GM15510 (cell line): ENCODE measurements around the gene CCDC9B.

ENCODE experiments used
- POLR2A ChIP-seq: IDR thresholded peaks from 3 replicates; pipeline ENCODE4 v1.6.1; 2011; ENCODE audit warnings: borderline replicate concordance; ENCODE audit not compliant: insufficient read length; ENCODE audit errors: extremely low read depth

CCDC9B gene

DNA sequence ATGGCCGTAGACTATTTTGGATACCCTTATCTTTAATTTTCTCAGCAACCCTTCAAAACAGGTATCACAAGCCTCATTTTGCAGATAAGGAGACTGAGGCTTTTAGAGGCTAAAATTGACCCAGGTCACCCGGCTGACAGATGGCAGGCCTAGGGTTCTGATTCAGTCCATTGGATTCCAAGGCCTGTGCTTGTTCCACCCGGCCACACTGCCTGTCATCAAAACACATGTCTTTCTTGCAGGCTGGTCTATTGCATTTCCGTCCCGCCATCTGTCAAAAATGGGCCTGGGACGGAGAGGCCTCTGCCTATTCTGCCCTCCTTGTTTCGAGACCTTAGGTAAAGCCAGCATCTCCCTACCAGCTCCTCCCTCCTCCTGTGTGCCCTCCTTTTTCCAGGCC, 9.1 kb downstream of the CCDC9B start:
- TF ChIP-seq POLR2A = no peak

DNA sequence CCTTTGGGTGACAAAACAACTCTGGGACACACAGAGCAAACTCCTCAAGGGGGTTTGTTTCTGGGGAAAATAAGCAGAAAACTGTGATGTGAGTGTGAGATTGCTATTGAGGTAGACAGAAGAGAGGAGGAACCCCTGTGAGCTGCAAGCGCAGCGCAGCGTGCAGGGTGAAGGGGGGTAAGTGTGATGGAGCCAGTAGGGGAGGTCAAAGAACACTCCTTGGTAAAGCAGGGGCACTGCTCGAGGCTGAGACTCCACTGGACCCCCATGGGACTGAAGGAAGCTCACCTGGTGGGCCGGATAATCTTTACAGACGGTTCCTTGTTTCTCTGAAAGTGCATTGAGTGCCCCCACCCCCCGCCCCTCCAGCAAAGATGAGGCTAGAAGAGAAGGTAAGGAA, 9.7 kb downstream of the CCDC9B start:
- no peak for TF ChIP-seq POLR2A

GRCh38 chr15:40330368-40330836, 10.3 kb downstream of the CCDC9B start:
- TF ChIP-seq POLR2A = no peak

DNA sequence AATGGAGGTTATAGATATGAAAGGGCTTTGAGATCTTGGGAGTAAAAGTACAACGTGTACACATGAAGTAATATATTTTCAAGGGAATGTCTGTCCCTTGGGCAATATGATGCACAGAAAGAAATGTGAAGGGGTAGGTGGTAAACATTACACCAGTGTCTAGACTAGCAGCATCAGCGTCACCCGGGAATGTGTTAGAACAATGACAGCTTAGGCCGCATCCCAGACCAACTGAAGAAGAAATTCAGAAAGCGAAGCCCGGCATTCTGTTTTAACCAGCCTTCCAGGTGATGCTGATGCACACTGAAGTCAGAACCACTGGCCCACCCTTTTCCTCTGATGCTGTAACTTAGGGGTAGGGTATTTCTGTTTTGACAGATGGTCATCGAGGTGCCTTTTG, 10.9 kb downstream of the CCDC9B start:
- no peak for TF ChIP-seq POLR2A

GRCh38 chr15:40328751-40329150, 12.0 kb downstream of the CCDC9B start:
- TF ChIP-seq POLR2A = no peak

DNA sequence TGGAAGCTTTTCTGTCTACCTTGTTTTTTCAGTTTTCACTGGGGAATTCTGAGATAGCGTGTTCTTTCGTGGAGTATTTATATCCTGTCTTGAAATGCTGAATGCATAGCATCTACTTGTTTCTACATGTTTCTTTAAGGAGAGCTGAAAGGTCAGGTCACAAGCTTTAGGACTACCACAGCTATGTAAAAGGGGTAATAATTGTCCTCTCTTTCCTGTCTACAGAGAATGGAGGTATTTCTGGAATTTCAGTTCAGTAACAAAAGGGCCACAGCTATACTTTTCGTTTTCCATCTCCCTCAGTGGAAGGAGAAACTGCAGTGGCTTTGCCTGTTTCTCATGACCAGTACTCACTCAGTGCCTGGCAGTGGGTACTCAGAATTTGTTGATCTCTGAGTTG, 12.6 kb downstream of the CCDC9B start:
- no peak for TF ChIP-seq POLR2A

DNA sequence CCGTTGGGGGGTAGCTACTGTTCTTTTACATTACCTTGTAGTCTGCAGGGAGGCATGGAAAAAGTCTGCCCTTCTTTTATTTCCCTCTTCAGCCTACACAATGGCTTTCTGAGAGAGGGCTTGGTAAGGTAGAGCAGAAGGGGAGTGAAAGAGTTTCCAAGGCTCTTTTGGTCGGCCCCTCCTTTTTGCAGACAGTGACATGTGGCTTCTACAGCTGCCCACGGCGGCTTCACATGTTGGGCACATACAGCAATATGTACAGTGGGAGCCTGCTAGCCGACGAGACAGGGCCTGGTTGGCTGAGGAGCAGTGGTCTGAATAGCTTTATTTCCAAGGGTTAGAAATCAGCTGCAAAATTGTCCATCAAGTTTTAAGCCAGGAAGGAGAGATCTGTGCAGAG, 13.3 kb downstream of the CCDC9B start:
- no peak for TF ChIP-seq POLR2A

DNA sequence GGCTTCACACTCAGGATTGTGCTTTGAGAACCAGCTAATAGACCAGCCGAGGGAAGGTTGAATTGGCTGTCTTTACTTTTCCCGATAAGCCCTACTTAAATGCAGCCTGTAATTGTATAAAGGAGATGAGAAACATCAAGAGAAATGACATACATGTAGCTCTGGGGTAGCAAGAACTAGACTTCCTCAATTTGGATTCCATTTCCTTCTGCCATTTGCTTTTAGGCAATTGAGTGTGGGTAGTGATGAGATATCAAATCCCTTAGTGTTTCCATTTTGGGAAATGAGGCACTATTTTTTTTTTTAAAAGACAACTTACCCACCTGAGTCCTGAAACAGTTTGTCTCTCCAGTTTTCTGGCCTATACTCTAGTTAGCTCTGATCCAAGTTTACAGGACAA, 15.0 kb downstream of the CCDC9B start:
- TF ChIP-seq POLR2A = no peak

GRCh38 chr15:40325188-40325587, 15.6 kb downstream of the CCDC9B start:
- TF ChIP-seq POLR2A = no peak

DNA sequence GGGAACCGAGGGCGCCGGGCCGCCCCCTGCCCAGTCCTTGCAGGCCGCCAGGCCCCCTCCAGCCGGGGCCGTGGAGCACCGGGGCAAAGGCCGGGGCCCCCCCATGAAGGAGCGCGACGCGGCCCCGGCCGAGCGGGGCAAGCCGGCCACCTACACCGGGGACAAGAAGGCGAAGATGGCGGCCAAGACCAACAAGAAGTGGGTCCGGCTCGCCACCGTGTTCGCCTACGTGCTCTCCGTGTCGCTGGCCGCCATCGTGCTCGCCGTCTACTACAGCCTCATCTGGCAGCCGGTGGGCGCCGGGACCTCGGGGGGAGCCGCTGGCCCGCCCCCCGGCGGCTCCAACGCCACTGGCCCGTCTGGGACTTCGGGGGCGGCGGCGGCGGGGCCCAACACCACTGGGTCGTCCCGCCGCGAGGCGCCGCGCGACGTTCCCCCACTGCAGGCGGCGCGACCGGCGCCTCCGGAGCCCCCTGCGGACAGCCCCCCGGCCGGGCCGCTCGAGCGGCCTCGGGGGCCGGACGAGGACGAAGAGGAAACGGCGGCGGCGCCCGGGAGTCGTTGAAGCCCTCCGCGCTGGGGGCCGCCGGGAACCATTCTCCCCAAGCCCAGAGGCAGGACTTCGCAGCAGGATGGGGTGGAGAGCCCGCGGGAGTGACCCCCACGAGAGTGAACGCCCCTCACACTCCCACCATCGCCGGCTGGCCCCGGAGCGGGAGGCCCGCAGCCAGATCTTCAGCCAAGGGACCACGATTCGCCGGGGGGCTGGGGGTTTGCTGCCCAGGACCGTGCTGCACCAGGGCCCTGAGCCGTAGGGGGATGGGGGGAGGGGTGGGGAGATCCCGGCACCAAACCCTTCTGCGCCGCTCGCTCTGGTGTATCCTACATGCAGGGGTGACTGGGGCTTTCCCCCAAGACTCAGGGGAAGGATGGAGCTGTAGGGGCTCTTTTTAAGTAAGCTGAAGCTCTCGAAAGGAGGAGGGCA, 16.5 kb downstream of the CCDC9B start:
- no peak for TF ChIP-seq POLR2A

DNA sequence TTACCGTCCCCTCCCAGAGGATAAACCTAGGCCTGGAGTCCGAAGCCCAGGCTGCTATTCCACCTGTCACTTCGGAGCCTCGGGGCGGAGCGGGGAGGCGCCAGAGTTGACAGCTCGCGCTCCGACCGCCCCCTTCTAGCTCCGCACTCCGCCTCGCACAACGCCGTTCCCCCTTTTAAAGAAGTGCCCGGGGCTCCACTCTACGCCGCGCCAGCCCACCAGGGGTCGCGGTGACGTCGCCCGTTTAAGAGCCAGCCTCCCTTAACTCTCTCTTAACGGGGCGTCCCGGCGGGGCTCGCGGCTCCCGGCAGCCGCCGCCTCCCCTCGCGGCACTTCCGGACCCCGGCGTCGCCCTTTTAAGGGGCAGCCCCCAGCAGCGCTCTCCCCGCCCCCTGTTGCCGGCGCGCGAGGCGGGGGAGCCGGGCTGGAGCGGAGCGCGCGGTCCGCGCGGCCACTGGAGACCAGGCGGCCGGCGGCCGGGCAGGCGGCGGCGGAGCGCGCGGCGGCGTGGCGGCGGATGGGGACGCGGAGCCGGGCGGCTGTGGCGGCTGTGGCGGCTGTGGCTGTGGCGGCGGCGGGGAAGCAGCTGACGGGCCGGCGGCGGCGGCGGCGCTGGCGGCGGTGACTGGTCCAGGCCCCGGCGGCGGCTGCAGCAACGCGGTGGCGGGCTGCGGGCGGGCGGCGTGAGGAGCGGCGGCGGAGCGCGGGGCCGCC, 17.3 kb downstream of the CCDC9B start, which contains the start of gene INAFM2:
Gene INAFM2, plus strand, starts transcription at position 454 of the 714 bp plus-strand sequence. CDS start 364 bp downstream, outside the sequence.
- TF ChIP-seq POLR2A = peak; percentile 42

- TF ChIP-seq POLR2A = no peak
Observed at GRCh38 chr15:40322531-40323238, 18.1 kb downstream of the CCDC9B start.

DNA sequence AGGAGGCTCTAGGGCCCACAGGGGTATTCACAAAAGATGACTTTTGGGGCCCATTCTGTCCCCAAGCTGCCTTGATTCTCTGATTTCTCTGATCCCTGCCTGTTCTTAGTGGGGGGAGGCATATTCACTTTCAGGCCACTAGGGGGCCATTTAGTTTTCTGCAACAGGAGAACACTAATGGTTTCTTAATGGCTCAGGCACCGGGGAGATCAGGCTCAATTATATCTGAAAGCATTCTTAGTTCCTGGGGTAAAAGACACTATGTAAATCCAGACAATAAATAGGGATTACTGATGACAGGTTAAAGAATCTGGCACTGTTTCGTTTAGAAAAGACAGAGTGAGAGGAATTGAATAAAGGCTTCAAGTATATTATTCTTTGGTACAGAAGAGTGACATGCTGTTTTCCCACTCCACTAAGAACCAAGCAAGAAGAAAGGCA, 19.8 kb downstream of the CCDC9B start:
- TF ChIP-seq POLR2A = no peak

GRCh38 chr15:40320409-40320808, 20.3 kb downstream of the CCDC9B start:
- TF ChIP-seq POLR2A = no peak

GRCh38 chr15:40317580-40317979, 23.2 kb downstream of the CCDC9B start:
- TF ChIP-seq POLR2A = no peak
